GM23338 (cell line): ENCODE data around the gene PDGFRB.

Source experiments
- CREB1 ChIP-seq: fragments of 250-450 bp; sonication (Bioruptor Pico); IDR thresholded peaks from 2 replicates; pipeline ENCODE4 v1.5.0; 2020; ENCODE audit warnings: low read depth, mild to moderate bottlenecking, moderate library complexity
- CTCF ChIP-seq, 2 experiments: fragments of 200-600 bp in 1 of 2; sonication (generic) in 1 of 2; conservative IDR thresholded peaks; 2 replicates each; pipeline versions ENCODE4 v1.5.1 to v1.6.1; 2016 to 2017; ENCODE audit warnings: antibody characterized with exemption in 2 of 2, low read depth in 2 of 2, mild to moderate bottlenecking in 2 of 2, moderate library complexity in 1 of 2
- EZH2phosphoT487 ChIP-seq: fragments of 200-600 bp; sonication (generic); IDR thresholded peaks from one replicate; pipeline ENCODE4 v1.8.1; 2018; ENCODE audit warnings: antibody characterized with exemption; ENCODE audit not compliant: unreplicated experiment
- POLR2AphosphoS5 ChIP-seq: IDR thresholded peaks from 2 replicates; pipeline ENCODE4 v1.6.1; 2016; ENCODE audit warnings: antibody characterized with exemption, low read depth
- TF ChIP-seq, protein P1 (sequence below): IDR thresholded peaks from 2 replicates; pipeline ENCODE4 v1.6.1; 2016; ENCODE audit warnings: antibody characterized with exemption

GRCh38 chr5:150155258-150156026 is at the start of gene PDGFRB:
- 0 out of 4 replicates have a peak, but pooled peaks of 1 of the 2 experiments have one; percentile 2 for TF ChIP-seq CTCF (conservative IDR thresholded peaks at IDR 0.05; ENCODE audit: low read depth in 2 of 2)
- no peak for TF ChIP-seq EZH2phosphoT487
- peak; percentile 49; the same call in 1 of the 2 replicates for TF ChIP-seq POLR2AphosphoS5
- no peak for TF ChIP-seq CREB1 (CRISPR knock-in tag)
- TF ChIP-seq, protein P1, sequence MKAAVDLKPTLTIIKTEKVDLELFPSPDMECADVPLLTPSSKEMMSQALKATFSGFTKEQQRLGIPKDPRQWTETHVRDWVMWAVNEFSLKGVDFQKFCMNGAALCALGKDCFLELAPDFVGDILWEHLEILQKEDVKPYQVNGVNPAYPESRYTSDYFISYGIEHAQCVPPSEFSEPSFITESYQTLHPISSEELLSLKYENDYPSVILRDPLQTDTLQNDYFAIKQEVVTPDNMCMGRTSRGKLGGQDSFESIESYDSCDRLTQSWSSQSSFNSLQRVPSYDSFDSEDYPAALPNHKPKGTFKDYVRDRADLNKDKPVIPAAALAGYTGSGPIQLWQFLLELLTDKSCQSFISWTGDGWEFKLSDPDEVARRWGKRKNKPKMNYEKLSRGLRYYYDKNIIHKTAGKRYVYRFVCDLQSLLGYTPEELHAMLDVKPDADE = no peak
